Pons (tissue), 1 donor: ENCODE results near the gene LRP6.
"Not testable (repeated sequence)": the region's sequence is repeated elsewhere in the genome, so short reads cannot be mapped to it uniquely, and the experiment has no call there.

Experiments
- DNase-seq: peaks from one replicate; pipeline ENCODE4 v3.0.0-alpha.2; 2016; ENCODE audit warnings: low spot score

The LRP6 gene

GRCh38 chr12:12265571-12266388 is 1.1 kb downstream of the LRP6 start:
- peak; percentile 50 for DNase-seq

GRCh38 chr12:12265035-12265434 is 1.8 kb downstream of the LRP6 start:
- DNase-seq = no peak

- no peak for DNase-seq
Observed at GRCh38 chr12:12263909-12264308, 2.9 kb downstream of the LRP6 start.

DNA sequence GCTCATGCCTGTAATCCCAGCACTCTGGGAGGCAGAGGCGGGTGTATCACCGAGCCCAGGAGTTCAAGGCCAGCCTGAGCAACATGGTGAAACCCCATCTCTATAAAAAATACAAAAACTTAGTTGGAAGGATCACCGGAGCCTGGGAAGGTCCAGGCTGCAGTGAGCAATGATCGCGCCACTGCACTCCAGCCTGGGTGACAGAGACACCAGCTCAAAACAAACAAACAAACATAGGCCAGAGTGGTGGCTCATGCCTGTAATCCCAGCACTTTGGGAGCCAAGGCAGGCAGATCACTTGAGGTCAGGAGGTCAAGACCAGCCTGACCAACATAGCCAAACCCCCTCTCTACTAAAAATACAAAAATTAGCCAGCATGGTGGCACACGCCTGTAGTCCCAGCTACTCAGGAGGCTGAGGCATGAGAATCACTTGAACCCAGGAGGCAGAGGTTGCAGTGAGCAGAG is 10.5 kb downstream of the LRP6 start:
- not testable (repeated sequence) for DNase-seq

DNA sequence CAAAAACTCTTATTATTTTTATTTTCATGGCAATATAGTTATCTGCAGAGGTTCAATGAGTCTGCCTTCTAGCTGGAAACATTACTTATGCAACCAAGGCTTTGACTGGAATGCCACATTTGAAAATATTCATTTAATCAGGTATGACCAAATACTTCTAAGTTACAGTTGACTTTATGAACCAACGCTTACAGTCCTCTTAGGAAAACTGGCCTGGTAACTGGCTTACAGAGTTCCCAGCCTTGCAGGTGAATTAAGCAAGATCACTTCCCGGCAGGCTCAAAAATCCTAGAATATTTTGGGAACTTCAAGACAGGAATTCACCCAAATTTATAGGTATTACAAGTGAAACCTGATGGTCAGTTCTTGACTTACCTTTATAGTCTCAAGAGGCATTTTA is 12.3 kb downstream of the LRP6 start:
- DNase-seq = no peak

GRCh38 chr12:12249216-12250050 is 17.4 kb downstream of the LRP6 start:
- DNase-seq = no peak

GRCh38 chr12:12247584-12247983 is 19.3 kb downstream of the LRP6 start:
- DNase-seq = no peak

DNA sequence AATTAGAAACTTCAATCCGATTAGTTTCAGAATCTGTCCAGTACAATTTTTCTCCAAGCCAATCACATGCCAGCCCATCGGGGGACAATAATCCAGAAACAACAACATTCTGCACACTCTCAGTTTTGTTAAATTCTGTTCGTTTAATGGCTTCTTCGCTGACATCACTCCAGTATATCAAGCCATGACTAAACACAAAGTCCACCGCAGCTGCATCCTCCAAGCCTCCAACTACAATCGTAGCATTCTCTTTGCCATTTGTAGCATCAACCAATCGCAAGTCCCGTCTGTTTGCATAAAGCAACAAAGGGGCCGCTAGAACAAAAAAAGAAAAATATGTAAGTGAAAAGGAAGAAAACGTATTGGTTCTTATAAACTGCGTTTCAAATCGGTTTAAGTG is 22.5 kb downstream of the LRP6 start:
- peak; percentile 93 for DNase-seq

- DNase-seq = peak; percentile 99
Observed at GRCh38 chr12:12240662-12241340, 26.0 kb downstream of the LRP6 start.

- no peak for DNase-seq
Observed at GRCh38 chr12:12239127-12239526, 27.7 kb downstream of the LRP6 start.

DNA sequence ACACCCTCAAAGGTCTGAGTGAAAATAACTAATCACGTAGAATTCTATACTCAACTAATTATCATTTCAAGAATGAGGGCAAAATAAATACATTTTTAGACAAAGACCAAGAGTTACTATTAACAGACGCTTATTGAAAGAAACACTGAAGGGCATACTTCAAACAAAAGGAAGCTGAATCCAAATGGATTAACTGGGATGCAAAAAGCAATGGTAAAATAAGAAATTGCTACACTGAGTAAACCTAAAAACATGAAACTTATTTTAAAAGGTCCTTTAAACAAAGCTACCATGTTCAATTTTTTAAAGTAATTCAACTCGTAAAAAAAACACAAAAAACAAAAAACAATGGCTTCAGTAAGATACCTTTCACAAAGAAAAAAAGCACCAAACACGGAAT is 28.2 kb downstream of the LRP6 start:
- DNase-seq = no peak

DNA sequence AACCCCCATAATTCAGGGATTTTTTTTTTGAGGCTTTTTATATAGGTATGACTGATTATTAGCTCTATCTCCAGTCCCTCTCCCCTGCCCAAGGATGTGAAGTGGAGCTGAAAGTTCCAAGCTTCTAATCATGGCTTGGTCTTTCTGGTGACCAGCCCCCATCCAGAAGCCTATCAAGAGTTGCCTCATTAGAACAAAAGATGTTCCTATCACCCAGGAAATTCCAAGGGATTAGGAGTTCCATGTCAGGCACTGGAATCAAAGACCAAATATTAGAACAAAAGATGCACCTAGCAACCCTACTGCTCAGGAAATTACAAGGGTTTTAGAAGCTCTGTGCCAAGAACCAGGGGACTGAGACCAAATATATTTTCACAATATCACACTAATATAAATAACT is 29.9 kb downstream of the LRP6 start:
- DNase-seq = no peak

DNA sequence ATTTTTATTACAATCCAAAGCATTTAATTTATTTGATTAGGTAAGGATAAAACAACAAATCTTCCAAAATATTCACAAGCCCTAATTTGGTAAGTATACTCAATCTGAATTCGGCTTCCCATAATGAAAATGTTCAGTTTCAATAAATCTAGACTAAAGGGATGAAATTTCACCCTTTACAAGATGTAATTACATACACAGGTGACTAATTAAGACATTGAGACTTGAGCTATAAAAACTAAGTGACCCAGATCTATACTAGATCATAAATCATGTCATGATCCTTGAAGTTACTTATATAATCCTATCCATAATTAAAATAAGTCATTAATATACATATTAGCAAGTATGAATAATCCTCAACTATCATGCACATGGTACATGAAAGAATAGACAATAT is 36.6 kb downstream of the LRP6 start:
- no peak for DNase-seq

GRCh38 chr12:12229556-12230092 is 37.2 kb downstream of the LRP6 start:
- DNase-seq = no peak

- no peak for DNase-seq
Observed at GRCh38 chr12:12228402-12228801, 38.4 kb downstream of the LRP6 start.

- no peak for DNase-seq
Observed at GRCh38 chr12:12226187-12226586, 40.7 kb downstream of the LRP6 start.

GRCh38 chr12:12224240-12224940 is 42.5 kb downstream of the LRP6 start:
- no peak for DNase-seq

- DNase-seq = no peak
Observed at GRCh38 chr12:12221560-12221959, 45.3 kb downstream of the LRP6 start.

- no peak for DNase-seq
Observed at GRCh38 chr12:12219664-12220063, 47.2 kb downstream of the LRP6 start.

DNA sequence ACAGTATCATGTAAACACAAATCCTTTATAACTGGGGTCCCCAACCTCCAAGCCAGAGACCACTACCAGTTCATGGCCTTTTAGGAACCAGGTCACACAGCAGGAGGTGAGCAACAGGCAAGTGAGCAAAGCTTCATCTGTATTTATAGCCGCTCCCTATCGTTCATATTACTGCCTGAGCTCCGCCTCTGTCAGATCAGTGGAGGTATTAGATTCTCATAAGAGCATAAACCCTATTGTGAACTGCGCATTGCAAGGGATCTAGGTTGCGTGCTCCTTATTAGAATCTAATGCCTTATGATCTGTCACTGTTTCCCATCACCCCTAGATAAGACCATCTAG is 49.9 kb downstream of the LRP6 start:
- no peak for DNase-seq

DNA sequence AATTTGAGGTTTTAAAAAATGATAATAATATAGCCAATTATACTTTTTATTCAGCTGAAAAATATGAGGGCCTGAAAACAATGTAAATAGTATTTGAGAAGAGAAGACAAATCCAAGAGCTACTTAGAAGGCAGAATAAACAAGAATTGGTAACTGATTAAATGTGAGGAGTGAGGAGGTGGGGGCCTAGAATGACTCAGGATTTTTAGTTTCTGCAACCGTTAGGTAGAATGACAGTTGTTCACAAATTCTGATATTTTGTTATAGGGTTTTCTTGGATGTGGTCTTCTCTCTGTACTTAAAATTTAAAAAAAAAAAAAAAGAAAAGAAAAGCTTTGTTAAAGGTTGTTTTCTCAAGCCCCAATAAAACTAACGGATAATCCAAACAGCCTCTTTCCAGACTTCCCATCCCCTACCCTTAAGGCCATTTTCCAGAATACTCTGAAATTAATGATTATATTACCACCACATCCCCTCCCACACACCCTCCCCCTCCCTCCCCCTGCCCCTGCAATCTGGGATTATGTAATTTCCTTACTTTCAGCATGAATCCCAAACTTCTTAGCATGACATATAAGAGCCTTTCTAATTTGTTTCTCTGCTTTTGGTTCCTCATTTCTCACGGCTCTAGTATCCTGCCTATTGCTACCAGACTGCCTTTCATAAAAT is 50.4 kb downstream of the LRP6 start:
- no peak for DNase-seq
